Transverse colon (tissue), 4 donors: ENCODE results near the gene STRBP. TPM values are rescaled to one million over a fixed set of nuclear protein-coding genes. Genes with fewer than 3 reads are reported as not detected.
"Not testable (repeated sequence)": the region's sequence is repeated elsewhere in the genome, so short reads cannot be mapped to it uniquely, and the experiment has no call there.

ENCODE experiments used
- DNase-seq: peaks from one replicate; pipeline ENCODE4 v3.0.0-alpha.2; 2019
- H3K27ac ChIP-seq, 4 donors: fragments of 200-600 bp; sonication (generic); 2 replicates each; pipeline ENCODE4 v1.5.1; 2016 to 2018; ENCODE audit warnings: inconsistent platforms in 4 of 4
- H3K27me3 ChIP-seq: fragments of 200-600 bp; sonication (generic); 2 replicates; pipeline ENCODE4 v1.5.1; 2017; ENCODE audit warnings: inconsistent platforms
- H3K36me3 ChIP-seq, 4 donors: fragments of 200-600 bp; sonication (generic); 2 replicates each; pipeline ENCODE4 v1.5.1; 2017 to 2019; ENCODE audit warnings: inconsistent platforms in 4 of 4
- H3K4me1 ChIP-seq, 4 donors: fragments of 200-600 bp; sonication (generic); 2 replicates each; pipeline ENCODE4 v1.5.1; 2017 to 2020; ENCODE audit warnings: inconsistent platforms in 4 of 4
- H3K4me3 ChIP-seq, 4 donors: fragments of 200-600 bp; sonication (generic); 1 replicate in 1 of 4; 2 replicates in 3 of 4; pipeline versions ENCODE4 v1.5.1 to v1.6.1; 2017 to 2019; ENCODE audit warnings: inconsistent platforms in 4 of 4
- H3K9me3 ChIP-seq, 2 donors: fragments of 200-600 bp; sonication (generic); 2 replicates each; pipeline ENCODE4 v1.5.1; 2017 to 2019; ENCODE audit warnings: inconsistent platforms in 2 of 2
- EP300 ChIP-seq: sonication (generic); formaldehyde crosslinking; IDR thresholded peaks from one replicate; pipeline ENCODE4 v1.6.1; 2017; ENCODE audit warnings: antibody characterized with exemption, low read depth
- POLR2A ChIP-seq: fragments of 450-650 bp; IDR thresholded peaks from one replicate; pipeline ENCODE4 v1.6.1; 2016; ENCODE audit warnings: antibody characterized with exemption, mild to moderate bottlenecking, moderate library complexity
- POLR2AphosphoS5 ChIP-seq, 3 donors: sonication (generic); formaldehyde crosslinking; IDR thresholded peaks; one replicate each; pipeline ENCODE4 v1.6.1; 2016; ENCODE audit warnings: antibody characterized with exemption in 3 of 3
- WGBS, 2 donors: methylation state at CpG; one replicate each; pipeline ENCODE4 v1.1.5; 2018; ENCODE audit warnings: low coverage in 1 of 2; 5-methylcytosine and 5-hydroxymethylcytosine counted together
- in situ Hi-C, 4 donors: fragments of 200-750 bp; cut with MboI; loops; one replicate each; pipeline versions ENCODE4 v1.15.0 to v1.15.1; 2017; ENCODE audit warnings: low sequenced_read_pairs in 3 of 4, low pct_ligation_motif_present in 1 of 4, low pct_unique_long_range_greater_than_20kb in 1 of 4
- intact Hi-C: fragments of 100-400 bp; cut with DNase I; formaldehyde crosslinking; loops from one replicate; pipeline ENCODE4 v1.15.1; 2023; ENCODE audit warnings: low total_unique reads
- total RNA-seq, 4 donors: library from RNA; depleted of rRNA; stranded (reverse); fragments of >200 nt; gene quantifications; one replicate each; pipeline ENCODE4 v1.1.0, GENCODE V29; 2016
- TF ChIP-seq, protein P1 (sequence below), 5 experiments: fragments of 200-600 bp in 3 of 5; fragments of 450-650 bp in 2 of 5; sonication (generic) in 3 of 5; IDR thresholded peaks; 1 replicate in 2 of 5; 2 replicates in 3 of 5; pipeline ENCODE4 v1.5.1; 2016 to 2017; ENCODE audit warnings: antibody characterized with exemption in 5 of 5, inconsistent platforms in 3 of 5, mild to moderate bottlenecking in 2 of 5, moderate library complexity in 1 of 5

Gene STRBP
- total RNA-seq, 4 donors from 2014 or later = 19.1 to 50.3 (median 43.2) TPM

DNA sequence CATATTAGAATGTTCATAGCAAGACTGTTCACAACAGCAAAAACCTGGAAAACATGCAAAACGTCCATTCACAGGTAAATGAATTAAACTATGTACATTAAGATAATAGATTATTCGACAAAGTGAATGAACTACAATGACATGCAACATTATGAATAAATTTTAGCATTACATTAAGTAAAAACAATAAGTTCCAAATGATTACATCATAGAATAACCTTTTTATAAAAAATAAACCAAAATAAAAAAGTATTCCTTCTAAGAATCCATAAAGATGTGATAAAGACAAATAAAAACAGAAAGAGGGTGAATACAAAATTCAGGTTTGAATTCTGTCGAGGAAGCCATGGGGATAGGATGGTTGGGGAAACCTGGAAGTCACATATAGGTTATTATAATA is 57.3 kb downstream of the STRBP start:
- H3K36me3 ChIP-seq = no peaks in the 10 kb centered on the region
- TF ChIP-seq EP300 (no peak), POLR2AphosphoS5 (IDR thresholded peaks at IDR 0.05) (no peak), POLR2A (no peak)
- 95 to 96% methylated on average over 3 of the region's 3 CpGs for WGBS, 2 donors
- no peak for DNase-seq
- intact Hi-C loops = no loop called here
- in situ Hi-C loops = no loop called here
- no peaks in the 10 kb centered on the region for H3K9me3 ChIP-seq
- no peak overlapping the region for H3K4me3 ChIP-seq
- no peak overlapping the region for H3K27ac ChIP-seq
- H3K4me1 ChIP-seq = no peaks in the 10 kb centered on the region
- H3K27me3 ChIP-seq = no peaks in the 10 kb centered on the region

DNA sequence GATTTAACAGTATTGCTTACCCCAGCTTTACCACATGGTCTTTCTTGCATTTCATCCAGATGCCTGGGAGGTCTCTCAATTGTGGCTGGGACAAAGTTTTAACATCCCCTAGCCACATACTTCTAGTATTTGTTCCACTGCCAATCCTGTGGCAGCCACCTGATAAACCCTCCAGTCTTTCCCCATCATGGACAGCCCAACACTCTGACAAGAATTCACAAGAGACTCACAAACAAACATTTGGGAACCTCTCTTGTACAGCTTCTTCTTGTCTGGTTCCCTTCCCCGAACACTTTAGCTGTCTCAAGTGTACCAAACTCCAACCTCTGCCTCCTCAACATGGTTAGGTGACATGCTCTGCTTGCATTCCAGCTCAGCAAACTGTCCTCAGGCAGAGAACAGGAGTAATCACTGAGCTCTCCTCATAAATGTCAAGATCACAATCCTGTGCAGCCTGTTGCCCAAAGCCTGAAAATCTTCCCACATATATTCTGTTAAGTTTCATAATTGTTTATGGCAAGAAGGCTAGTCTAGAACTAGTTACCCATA is 59.7 kb downstream of the STRBP start:
- 84 to 100% methylated on average over 1 of the region's 1 CpG for WGBS, 2 donors
- H3K36me3 ChIP-seq = no peaks in the 10 kb centered on the region

DNA sequence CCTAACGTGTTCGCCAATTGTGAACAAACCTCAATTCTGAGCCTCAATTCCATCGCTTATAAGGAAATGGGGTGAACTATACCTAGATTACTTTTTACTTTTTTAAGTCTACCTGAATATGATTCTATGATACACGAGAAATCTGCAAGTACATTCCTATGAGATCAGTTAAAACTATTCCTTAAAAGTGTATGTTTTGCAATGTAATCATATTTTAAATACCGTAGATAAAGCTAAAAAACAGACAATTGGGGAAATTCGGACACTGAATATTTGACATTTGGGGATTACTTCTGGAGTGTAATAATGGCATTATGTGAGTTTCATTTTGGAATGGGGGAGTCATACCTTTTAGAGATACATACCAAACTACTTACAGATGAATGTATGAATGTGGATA is 62.3 kb downstream of the STRBP start:
- Histone ChIP-seq H3K27ac (no peak overlapping the region), H3K9me3 (no peaks in the 10 kb centered on the region), H3K36me3 (no peaks in the 10 kb centered on the region), H3K4me3 (no peak overlapping the region), H3K27me3 (no peaks in the 10 kb centered on the region), H3K4me1 (no peaks in the 10 kb centered on the region)
- intact Hi-C loops (no loop called here), in situ Hi-C loops (no loop called here)
- DNase-seq = no peak
- 94 to 97% methylated on average over 6 of the region's 6 CpGs for WGBS, 2 donors
- TF ChIP-seq POLR2AphosphoS5 (IDR thresholded peaks at IDR 0.05) = no peak

More for the DNA sequence above, 59.7 kb downstream of the STRBP start:
- TF ChIP-seq, protein P1, sequence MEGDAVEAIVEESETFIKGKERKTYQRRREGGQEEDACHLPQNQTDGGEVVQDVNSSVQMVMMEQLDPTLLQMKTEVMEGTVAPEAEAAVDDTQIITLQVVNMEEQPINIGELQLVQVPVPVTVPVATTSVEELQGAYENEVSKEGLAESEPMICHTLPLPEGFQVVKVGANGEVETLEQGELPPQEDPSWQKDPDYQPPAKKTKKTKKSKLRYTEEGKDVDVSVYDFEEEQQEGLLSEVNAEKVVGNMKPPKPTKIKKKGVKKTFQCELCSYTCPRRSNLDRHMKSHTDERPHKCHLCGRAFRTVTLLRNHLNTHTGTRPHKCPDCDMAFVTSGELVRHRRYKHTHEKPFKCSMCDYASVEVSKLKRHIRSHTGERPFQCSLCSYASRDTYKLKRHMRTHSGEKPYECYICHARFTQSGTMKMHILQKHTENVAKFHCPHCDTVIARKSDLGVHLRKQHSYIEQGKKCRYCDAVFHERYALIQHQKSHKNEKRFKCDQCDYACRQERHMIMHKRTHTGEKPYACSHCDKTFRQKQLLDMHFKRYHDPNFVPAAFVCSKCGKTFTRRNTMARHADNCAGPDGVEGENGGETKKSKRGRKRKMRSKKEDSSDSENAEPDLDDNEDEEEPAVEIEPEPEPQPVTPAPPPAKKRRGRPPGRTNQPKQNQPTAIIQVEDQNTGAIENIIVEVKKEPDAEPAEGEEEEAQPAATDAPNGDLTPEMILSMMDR (IDR thresholded peaks at IDR 0.05) = no peak
- TF ChIP-seq POLR2A = no peak
- TF ChIP-seq EP300 = no peak
- Histone ChIP-seq H3K9me3 (no peaks in the 10 kb centered on the region), H3K27me3 (no peaks in the 10 kb centered on the region), H3K27ac (no peak overlapping the region), H3K4me1 (no peaks in the 10 kb centered on the region), H3K4me3 (no peak overlapping the region)
- intact Hi-C loops (no loop called here), in situ Hi-C loops (no loop called here)
- DNase-seq = no peak

DNA sequence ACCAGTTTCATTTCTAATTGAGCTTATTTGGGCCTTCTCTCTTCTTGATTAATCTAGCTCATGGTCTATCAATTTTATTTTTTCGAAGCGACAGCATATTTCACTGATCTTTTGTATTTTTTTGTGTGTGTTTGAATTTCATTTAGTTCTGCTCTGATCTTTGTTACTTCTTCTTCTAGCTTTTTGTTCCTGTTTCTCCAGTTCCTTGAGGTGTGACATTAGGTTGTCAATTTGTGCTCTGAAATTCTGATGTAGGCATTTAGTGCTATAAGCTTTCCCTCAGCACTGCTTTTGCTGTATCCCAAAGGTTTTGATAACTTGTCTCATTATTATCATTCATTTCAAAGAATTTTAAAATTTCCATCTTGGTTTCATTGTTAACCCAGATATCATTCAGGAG is 67.3 kb downstream of the STRBP start:
- in situ Hi-C loops (no loop called here), intact Hi-C loops (no loop called here)
- no peaks in the 10 kb centered on the region for H3K36me3 ChIP-seq
- DNase-seq = no peak
- no peak overlapping the region for H3K4me3 ChIP-seq
- WGBS, 2 donors = 78 to 81% methylated on average over 2 of the region's 2 CpGs
- H3K4me1 ChIP-seq = no peaks in the 10 kb centered on the region
- TF ChIP-seq, protein P1 (IDR thresholded peaks at IDR 0.05) = no peak
- TF ChIP-seq POLR2A (no peak), EP300 (no peak), POLR2AphosphoS5 (IDR thresholded peaks at IDR 0.05) (no peak)
- no peaks in the 10 kb centered on the region for H3K9me3 ChIP-seq
- no peaks in the 10 kb centered on the region for H3K27me3 ChIP-seq
- H3K27ac ChIP-seq = no peak overlapping the region

DNA sequence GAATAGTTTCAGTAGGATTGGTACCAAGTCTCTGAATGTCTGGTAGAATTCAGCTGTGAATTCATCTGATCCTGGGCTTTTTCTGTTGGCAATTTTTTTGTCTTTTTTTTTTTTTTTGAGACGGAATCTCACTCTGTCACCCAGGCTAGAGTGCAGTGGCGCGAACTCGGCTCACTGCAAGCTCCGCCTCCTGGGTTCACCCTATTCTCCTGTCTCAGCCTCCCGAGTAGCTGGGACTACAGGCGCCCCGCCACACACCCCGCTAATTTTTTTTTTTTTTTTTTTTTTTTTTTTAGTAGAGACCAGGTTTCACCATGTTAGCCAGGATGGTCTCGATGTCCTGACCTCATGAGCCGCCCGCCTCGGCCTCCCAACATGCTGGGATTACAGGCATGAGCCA is 67.9 kb downstream of the STRBP start:
- intact Hi-C loops, in situ Hi-C loops: not testable (repeated sequence)
- WGBS, 2 donors = 98% methylated on average over 13 of the region's 13 CpGs; no CpG with 5 or more reads in 1 of the 2 donors

DNA sequence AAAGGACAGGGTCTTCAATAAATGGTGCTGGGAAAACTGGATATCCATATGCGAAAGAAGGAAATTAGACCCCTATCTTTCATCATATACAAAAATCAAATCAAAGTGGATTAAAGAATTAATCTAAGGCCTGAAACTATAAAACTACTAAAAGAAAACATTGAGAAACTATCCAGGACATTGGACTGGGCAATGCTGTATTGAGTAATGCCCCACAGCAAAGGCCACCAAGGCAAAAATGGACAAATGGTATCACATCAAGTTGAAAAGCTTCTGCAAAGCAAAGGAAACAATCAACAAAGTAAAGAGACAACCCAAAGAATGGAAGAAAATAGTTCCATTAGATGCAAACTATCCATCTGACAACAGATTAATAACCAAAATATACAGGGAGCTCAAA is 72.3 kb downstream of the STRBP start:
- intact Hi-C loops (no loop called here), in situ Hi-C loops (no loop called here)
- Histone ChIP-seq H3K27ac (no peak overlapping the region), H3K27me3 (no peaks in the 10 kb centered on the region), H3K36me3 (no peaks in the 10 kb centered on the region), H3K4me1 (peaks cover 0 to 8% (median 3%) of the 10 kb centered on the region in 4 donors), H3K9me3 (no peaks in the 10 kb centered on the region), H3K4me3 (no peak overlapping the region)
- DNase-seq = no peak
- WGBS, 2 donors = 100% methylated on average over 1 of the region's 1 CpG
- no peak for TF ChIP-seq POLR2A
- TF ChIP-seq EP300 = no peak
- TF ChIP-seq, protein P1 (IDR thresholded peaks at IDR 0.05) = no peak
- no peak for TF ChIP-seq POLR2AphosphoS5 (IDR thresholded peaks at IDR 0.05)

More for the DNA sequence above, 67.9 kb downstream of the STRBP start:
- H3K27ac ChIP-seq, H3K4me1 ChIP-seq, H3K27me3 ChIP-seq, H3K4me3 ChIP-seq, H3K9me3 ChIP-seq, DNase-seq, H3K36me3 ChIP-seq: not testable (repeated sequence)
